Effector memory CD4-positive, alpha-beta T cell (primary cell): ENCODE measurements around the gene PRKACB.

Experiments
- DNase-seq, 3 donors: peaks; one replicate each; pipeline ENCODE4 v3.0.0-alpha.2; 2020
- H3K27ac ChIP-seq: 2 replicates; pipeline ENCODE4 v1.7.0; 2013; ENCODE audit warnings: mild to moderate bottlenecking, low read length, moderate library complexity; ENCODE audit not compliant: insufficient read depth, poor library complexity, severe bottlenecking
- H3K27me3 ChIP-seq: replicated peaks from 2 replicates; pipeline ENCODE4 v1.7.0; 2013; ENCODE audit warnings: mild to moderate bottlenecking, low read length; ENCODE audit not compliant: insufficient read depth, control insufficient read depth, poor library complexity, severe bottlenecking
- H3K36me3 ChIP-seq: 2 replicates; pipeline ENCODE4 v1.7.0; 2013; ENCODE audit warnings: mild to moderate bottlenecking, low read length, moderate library complexity; ENCODE audit not compliant: control insufficient read depth, insufficient read depth
- H3K4me1 ChIP-seq: 2 replicates; pipeline ENCODE4 v1.7.0; 2013; ENCODE audit warnings: low read length, mild to moderate bottlenecking; ENCODE audit not compliant: control insufficient read depth, insufficient read depth, poor library complexity, severe bottlenecking
- H3K4me3 ChIP-seq: 2 replicates; pipeline ENCODE4 v1.7.0; 2013; ENCODE audit warnings: low read length, low read depth, mild to moderate bottlenecking; ENCODE audit not compliant: insufficient read depth, poor library complexity, severe bottlenecking
- H3K9me3 ChIP-seq: 2 replicates; pipeline ENCODE4 v1.7.0; 2013; ENCODE audit warnings: mild to moderate bottlenecking, low read length, moderate library complexity; ENCODE audit not compliant: control insufficient read depth

Gene PRKACB

DNA sequence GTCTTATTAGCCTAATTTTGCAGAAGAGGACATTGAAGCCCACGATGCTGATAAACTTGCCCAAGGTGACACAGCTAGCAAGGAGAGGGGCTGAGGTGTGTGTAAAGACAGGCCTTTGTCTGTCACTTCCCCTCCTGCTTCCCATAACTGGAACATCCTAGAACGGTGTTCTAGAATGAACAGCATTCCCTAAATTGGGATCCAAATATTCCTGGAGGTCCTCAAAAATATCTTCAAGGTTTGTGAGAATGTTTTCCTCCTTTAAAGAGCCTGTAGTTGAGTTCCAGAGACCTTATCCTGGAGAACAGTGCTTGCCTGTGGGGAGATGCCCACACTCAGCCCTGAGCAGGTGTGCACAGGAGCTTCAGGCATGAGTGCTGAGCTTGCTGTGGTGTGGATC is 115.9 kb downstream of the PRKACB start:
- Histone ChIP-seq H3K9me3 (no peaks in the 10 kb centered on the region), H3K4me1 (no peaks in the 10 kb centered on the region), H3K36me3 (no peaks in the 10 kb centered on the region), H3K4me3 (no peak overlapping the region), H3K27me3 (no peaks in the 10 kb centered on the region), H3K27ac (no peak overlapping the region)
- DNase-seq = no peak

- Histone ChIP-seq H3K36me3 (no peaks in the 10 kb centered on the region), H3K9me3 (no peaks in the 10 kb centered on the region), H3K4me1 (no peaks in the 10 kb centered on the region), H3K27me3 (no peaks in the 10 kb centered on the region), H3K4me3 (no peak overlapping the region), H3K27ac (no peak overlapping the region)
- no peak for DNase-seq
These were observed 116.9 kb downstream of the PRKACB start for GRCh38 chr1:84260852-84261518.

DNA sequence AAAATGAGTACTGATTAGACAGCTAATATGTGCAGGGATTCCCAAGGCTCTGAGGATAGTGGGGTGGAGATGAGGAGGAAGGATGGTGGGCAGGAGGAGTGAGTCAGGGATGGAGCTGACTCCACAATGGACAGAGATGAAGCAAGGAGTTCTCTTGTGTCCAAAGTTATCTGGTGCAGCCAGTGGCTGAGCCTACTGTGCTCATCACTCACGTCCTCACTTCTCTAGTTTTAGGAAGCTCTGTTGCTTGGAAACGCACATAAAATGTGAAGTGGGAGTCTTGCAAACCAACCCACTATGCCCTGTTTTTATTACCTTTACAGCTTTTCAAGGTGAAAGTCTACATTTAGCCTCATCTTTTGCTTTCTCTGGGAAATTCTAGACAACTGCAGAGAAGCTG is 120.9 kb downstream of the PRKACB start:
- no peaks in the 10 kb centered on the region for H3K9me3 ChIP-seq
- H3K4me1 ChIP-seq = no peaks in the 10 kb centered on the region
- DNase-seq = no peak
- no peaks in the 10 kb centered on the region for H3K27me3 ChIP-seq
- no peak overlapping the region for H3K27ac ChIP-seq
- no peaks in the 10 kb centered on the region for H3K36me3 ChIP-seq
- no peak overlapping the region for H3K4me3 ChIP-seq

GRCh38 chr1:84265867-84266266 is 121.8 kb downstream of the PRKACB start:
- H3K36me3 ChIP-seq = no peaks in the 10 kb centered on the region
- no peaks in the 10 kb centered on the region for H3K27me3 ChIP-seq
- H3K9me3 ChIP-seq = no peaks in the 10 kb centered on the region
- H3K27ac ChIP-seq = no peak overlapping the region
- H3K4me3 ChIP-seq = no peak overlapping the region
- no peak for DNase-seq
- H3K4me1 ChIP-seq = no peaks in the 10 kb centered on the region

GRCh38 chr1:84266748-84267147 is 122.7 kb downstream of the PRKACB start:
- H3K27me3 ChIP-seq = no peaks in the 10 kb centered on the region
- H3K9me3 ChIP-seq = no peaks in the 10 kb centered on the region
- no peaks in the 10 kb centered on the region for H3K36me3 ChIP-seq
- DNase-seq = no peak
- H3K27ac ChIP-seq = no peak overlapping the region
- H3K4me3 ChIP-seq = no peak overlapping the region
- H3K4me1 ChIP-seq = no peaks in the 10 kb centered on the region

DNA sequence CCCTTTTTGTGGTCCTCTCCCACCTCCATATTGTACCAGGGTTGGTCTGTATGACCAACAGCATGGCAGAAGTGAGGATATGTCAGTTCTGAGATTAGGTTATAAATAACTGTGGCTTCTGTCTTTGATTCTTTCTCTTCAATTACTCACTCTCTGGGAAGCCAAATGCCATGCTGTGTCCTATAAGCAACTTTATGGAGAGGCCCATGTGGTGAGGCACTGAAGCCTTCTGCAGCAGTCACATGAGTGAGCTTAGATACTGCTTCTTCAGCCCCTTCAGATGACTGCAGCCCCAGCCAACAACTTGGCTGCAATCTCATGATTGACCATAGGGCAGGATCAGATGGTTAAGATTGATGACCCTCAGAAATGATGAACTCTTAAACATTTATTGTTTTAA is 123.4 kb downstream of the PRKACB start:
- Histone ChIP-seq H3K4me1 (no peaks in the 10 kb centered on the region), H3K27me3 (no peaks in the 10 kb centered on the region), H3K9me3 (no peaks in the 10 kb centered on the region), H3K4me3 (no peak overlapping the region), H3K27ac (no peak overlapping the region), H3K36me3 (no peaks in the 10 kb centered on the region)
- no peak for DNase-seq

- H3K27me3 ChIP-seq = no peaks in the 10 kb centered on the region
- H3K27ac ChIP-seq = no peak overlapping the region
- no peaks in the 10 kb centered on the region for H3K4me1 ChIP-seq
- no peak overlapping the region for H3K4me3 ChIP-seq
- no peak for DNase-seq
- H3K9me3 ChIP-seq = no peaks in the 10 kb centered on the region
- no peaks in the 10 kb centered on the region for H3K36me3 ChIP-seq
These were observed 124.3 kb downstream of the PRKACB start for GRCh38 chr1:84268346-84268745.

- Histone ChIP-seq H3K36me3 (no peaks in the 10 kb centered on the region), H3K27me3 (no peaks in the 10 kb centered on the region), H3K27ac (no peak overlapping the region), H3K4me1 (no peaks in the 10 kb centered on the region), H3K4me3 (no peak overlapping the region), H3K9me3 (no peaks in the 10 kb centered on the region)
- DNase-seq = no peak
These were observed 125.2 kb downstream of the PRKACB start for GRCh38 chr1:84269306-84269705.

DNA sequence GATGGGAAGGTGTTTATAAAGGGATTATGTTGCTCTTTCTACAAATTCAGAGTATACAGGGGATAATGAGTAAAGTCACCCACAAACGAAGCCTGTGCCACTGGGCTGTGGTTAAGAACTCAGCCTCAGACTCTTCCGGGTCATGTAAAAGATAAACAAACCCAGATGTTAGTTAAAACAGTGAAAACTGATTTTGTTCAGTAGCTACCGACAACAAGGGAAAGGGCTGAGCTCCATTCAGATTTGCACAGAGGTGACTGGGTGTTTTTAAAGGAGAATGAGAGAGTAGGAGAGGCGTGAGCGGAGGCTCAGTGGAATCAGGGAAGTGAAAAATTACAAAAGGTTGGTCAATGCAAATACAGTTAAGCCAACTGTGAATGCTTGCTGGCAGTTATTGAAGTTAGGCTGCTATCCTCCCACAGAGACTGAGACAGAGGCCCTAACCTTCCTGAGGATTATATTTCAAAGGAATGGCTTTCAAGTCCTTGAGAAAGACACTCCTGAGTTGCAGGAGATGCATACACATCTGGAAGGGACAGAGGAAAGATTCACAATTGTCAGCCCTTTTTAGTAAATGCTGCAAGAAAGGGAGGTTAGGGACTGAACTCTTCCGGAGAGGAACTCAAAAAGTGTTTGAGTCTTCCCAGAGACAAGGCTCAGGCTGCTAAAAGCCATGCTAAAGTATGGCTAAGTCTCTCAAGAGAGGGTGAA is 127.5 kb downstream of the PRKACB start:
- DNase-seq = no peak
- Histone ChIP-seq H3K36me3 (no peaks in the 10 kb centered on the region), H3K27me3 (no peaks in the 10 kb centered on the region), H3K4me3 (no peak overlapping the region), H3K4me1 (no peaks in the 10 kb centered on the region), H3K27ac (no peak overlapping the region), H3K9me3 (no peaks in the 10 kb centered on the region)

- Histone ChIP-seq H3K4me1 (no peaks in the 10 kb centered on the region), H3K4me3 (no peak overlapping the region), H3K36me3 (no peaks in the 10 kb centered on the region), H3K27ac (no peak overlapping the region), H3K27me3 (no peaks in the 10 kb centered on the region), H3K9me3 (no peaks in the 10 kb centered on the region)
- DNase-seq = no peak
These were observed 128.3 kb downstream of the PRKACB start for GRCh38 chr1:84272401-84272800.
